ENCODE results near the gene SCNN1B. TPM values are rescaled to one million over a fixed set of nuclear protein-coding genes. Genes with fewer than 3 reads are reported as not detected.
"Not testable (repeated sequence)": the region's sequence is repeated elsewhere in the genome, so short reads cannot be mapped to it uniquely, and the experiment has no call there.

The SCNN1B gene
- total and polyA plus RNA-seq, 10 donors: 0.80 to 6.3 (median 2.9) TPM

DNA sequence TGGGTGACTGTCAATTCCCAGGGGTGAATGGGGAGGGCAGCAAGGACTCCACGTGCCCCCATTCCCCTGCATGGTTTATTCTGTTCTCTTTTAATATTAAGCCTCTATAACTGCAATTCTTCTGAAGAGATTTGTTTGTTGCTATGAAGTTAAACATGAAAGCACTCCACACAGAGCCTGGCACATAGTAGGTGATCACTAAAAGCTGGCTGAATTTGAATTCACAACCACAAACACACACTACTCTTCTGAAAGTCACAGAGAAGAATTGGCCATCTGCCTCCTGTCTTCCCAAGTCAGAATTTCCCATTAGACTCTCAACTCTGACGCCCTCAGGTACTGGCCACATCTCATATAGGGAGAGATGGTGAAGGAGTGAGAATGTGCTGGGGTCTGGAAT lies 95.4 kb downstream of the SCNN1B start:
- Histone ChIP-seq H3K4me1 (no peaks in the 10 kb centered on the region), H3K36me3 (peaks cover 0 to 100% (median 70%) of the 10 kb centered on the region in 6 donors), H3K27me3 (replicated peaks in 1 of 7) (no peaks in the 10 kb centered on the region), H3K4me3 (no peak overlapping the region), H3K27ac (no peak overlapping the region), H3K9me3 (no peaks in the 10 kb centered on the region)
- DNase-seq: no peak
- TF ChIP-seq CTCF (IDR thresholded peaks at IDR 0.05 in 8 of 11, conservative IDR thresholded peaks at IDR 0.05 in 3 of 11) (no peak), POLR2AphosphoS5 (IDR thresholded peaks at IDR 0.05) (no peak), POLR2A (IDR thresholded peaks at IDR 0.05) (no peak)
- intact Hi-C loops (cut with DNase I; ENCODE audit: low total_unique reads): no loop called here
- 88 to 94% (median 91%) methylated on average over 2 of the region's 2 CpGs for WGBS, 5 donors

- H3K4me3 ChIP-seq: no peak overlapping the region
- intact Hi-C loops (cut with DNase I; ENCODE audit: low total_unique reads): no loop called here
- H3K27me3 ChIP-seq (replicated peaks in 1 of 7): no peaks in the 10 kb centered on the region
- no peaks in the 10 kb centered on the region for H3K9me3 ChIP-seq
- TF ChIP-seq POLR2A (IDR thresholded peaks at IDR 0.05) (no peak), POLR2AphosphoS5 (IDR thresholded peaks at IDR 0.05) (no peak), CTCF (IDR thresholded peaks at IDR 0.05 in 8 of 11, conservative IDR thresholded peaks at IDR 0.05 in 3 of 11) (no peak)
- peak; percentile 33 for DNase-seq
- H3K4me1 ChIP-seq: peaks cover 0 to 5% (median 0%) of the 10 kb centered on the region in 6 donors
- H3K27ac ChIP-seq: no peak overlapping the region
- WGBS, 5 donors: 79 to 88% (median 87%) methylated on average over 17 of the region's 17 CpGs
- peaks cover 0 to 100% (median 77%) of the 10 kb centered on the region in 6 donors for H3K36me3 ChIP-seq
Measured at GRCh38 chr16:23398987-23399805, 97.1 kb downstream of the SCNN1B start.

GRCh38 chr16:23400447-23400846 lies 98.3 kb downstream of the SCNN1B start:
- intact Hi-C loops (cut with DNase I; ENCODE audit: low total_unique reads); H3K9me3 ChIP-seq; H3K27me3 ChIP-seq (replicated peaks in 1 of 7); H3K27ac ChIP-seq; H3K4me1 ChIP-seq; H3K4me3 ChIP-seq: not testable (repeated sequence)
- WGBS, 5 donors: 91 to 97% (median 97%) methylated on average over 7 of the region's 7 CpGs
- H3K36me3 ChIP-seq: peaks cover 0 to 100% (median 82%) of the 10 kb centered on the region in 6 donors
- peak; percentile 20 for DNase-seq

- TF ChIP-seq CTCF (IDR thresholded peaks at IDR 0.05 in 8 of 11, conservative IDR thresholded peaks at IDR 0.05 in 3 of 11): no peak
- TF ChIP-seq POLR2A (IDR thresholded peaks at IDR 0.05): no peak
- TF ChIP-seq POLR2AphosphoS5 (IDR thresholded peaks at IDR 0.05): no peak
- Histone ChIP-seq H3K9me3 (no peaks in the 10 kb centered on the region), H3K4me3 (no peak overlapping the region), H3K27me3 (replicated peaks in 1 of 7) (no peaks in the 10 kb centered on the region), H3K4me1 (peaks cover 0 to 9% (median 0%) of the 10 kb centered on the region in 6 donors), H3K36me3 (peaks cover 3 to 100% (median 86%) of the 10 kb centered on the region in 6 donors), H3K27ac (no peak overlapping the region)
- intact Hi-C loops (cut with DNase I; ENCODE audit: low total_unique reads): no loop called here
- no peak for DNase-seq
- WGBS, 5 donors: 92 to 96% (median 94%) methylated on average over 8 of the region's 8 CpGs
Measured at GRCh38 chr16:23401139-23401538, 99.0 kb downstream of the SCNN1B start.

Data from spleen (tissue), 11 donors.